Measurements from ENCODE around the gene FAM237A. TPM values are rescaled to one million over a fixed set of nuclear protein-coding genes. Genes with fewer than 3 reads are reported as not detected.

The FAM237A gene
- total RNA-seq, 1 donor, result not detected

DNA sequence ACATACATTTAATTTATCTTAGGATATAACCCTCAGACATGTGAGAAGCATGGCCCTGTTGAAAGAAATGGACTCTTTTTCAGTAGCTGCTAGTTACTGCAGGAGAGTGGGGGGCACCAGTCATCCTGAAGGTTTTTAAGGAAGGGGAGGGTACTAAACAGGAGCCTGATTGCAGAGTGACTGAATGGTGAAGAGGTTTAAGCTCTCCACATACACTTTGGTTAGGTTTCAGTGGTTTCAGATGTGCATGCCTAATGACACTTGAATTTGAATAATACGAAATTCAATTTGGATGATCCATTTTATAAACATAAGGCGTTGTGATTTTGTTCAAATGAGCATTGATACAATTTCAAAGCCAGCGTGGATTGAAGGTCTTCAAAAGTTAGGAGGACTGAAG lies 10.9 kb upstream of the FAM237A start:
- H3K4me1 ChIP-seq (ENCODE audit: insufficient read depth, low read length), result no peaks in the 10 kb centered on the region
- H3K79me2 ChIP-seq (ENCODE audit: insufficient read depth, low read length), result no peaks in the 10 kb centered on the region
- H3K36me3 ChIP-seq (ENCODE audit: insufficient read depth, low read length), result no peaks in the 10 kb centered on the region
- H3K27ac ChIP-seq (ENCODE audit: low read depth, low read length), result no peak overlapping the region
- H3K4me3 ChIP-seq (ENCODE audit: insufficient read depth, low read length), result no peak overlapping the region
- H3K27me3 ChIP-seq (ENCODE audit: insufficient read depth, low read length), result no peaks in the 10 kb centered on the region
- no peak overlapping the region for H2AFZ ChIP-seq (ENCODE audit: low read length)
- TF ChIP-seq, protein P1, sequence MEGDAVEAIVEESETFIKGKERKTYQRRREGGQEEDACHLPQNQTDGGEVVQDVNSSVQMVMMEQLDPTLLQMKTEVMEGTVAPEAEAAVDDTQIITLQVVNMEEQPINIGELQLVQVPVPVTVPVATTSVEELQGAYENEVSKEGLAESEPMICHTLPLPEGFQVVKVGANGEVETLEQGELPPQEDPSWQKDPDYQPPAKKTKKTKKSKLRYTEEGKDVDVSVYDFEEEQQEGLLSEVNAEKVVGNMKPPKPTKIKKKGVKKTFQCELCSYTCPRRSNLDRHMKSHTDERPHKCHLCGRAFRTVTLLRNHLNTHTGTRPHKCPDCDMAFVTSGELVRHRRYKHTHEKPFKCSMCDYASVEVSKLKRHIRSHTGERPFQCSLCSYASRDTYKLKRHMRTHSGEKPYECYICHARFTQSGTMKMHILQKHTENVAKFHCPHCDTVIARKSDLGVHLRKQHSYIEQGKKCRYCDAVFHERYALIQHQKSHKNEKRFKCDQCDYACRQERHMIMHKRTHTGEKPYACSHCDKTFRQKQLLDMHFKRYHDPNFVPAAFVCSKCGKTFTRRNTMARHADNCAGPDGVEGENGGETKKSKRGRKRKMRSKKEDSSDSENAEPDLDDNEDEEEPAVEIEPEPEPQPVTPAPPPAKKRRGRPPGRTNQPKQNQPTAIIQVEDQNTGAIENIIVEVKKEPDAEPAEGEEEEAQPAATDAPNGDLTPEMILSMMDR (IDR thresholded peaks at IDR 0.05; ENCODE audit: extremely low read depth, low read depth, low read length), result no peak
- no peak for DNase-seq (ENCODE audit: insufficient read length, low spot score, missing footprints)
- no peak overlapping the region for H3K4me2 ChIP-seq (ENCODE audit: insufficient read depth, low read length)
- no peaks in the 10 kb centered on the region for H3K9me3 ChIP-seq (ENCODE audit: low read depth, low read length)
- H4K20me1 ChIP-seq (ENCODE audit: insufficient read depth, low read length), result no peaks in the 10 kb centered on the region

DNA sequence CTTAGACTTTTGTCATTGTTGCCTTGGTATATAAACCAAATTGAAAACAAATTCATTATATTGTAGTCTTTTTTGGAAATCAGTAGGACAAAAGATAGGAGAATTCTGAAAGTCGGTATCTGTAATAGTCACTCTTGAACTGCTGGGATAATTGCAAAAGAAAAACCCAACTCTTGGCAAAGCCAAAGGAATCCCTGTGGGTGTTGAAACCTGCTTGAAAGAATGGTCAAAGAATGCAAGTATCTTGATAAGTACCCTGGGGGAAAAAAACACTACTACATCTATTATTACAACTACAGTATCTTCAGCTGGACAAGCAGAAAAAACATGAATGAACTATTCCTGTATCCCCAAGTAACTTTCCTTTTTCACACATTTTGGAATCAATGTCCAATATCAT lies 7.3 kb upstream of the FAM237A start:
- H3K36me3 ChIP-seq (ENCODE audit: insufficient read depth, low read length), result no peaks in the 10 kb centered on the region
- H3K4me2 ChIP-seq (ENCODE audit: insufficient read depth, low read length), result no peak overlapping the region
- H3K79me2 ChIP-seq (ENCODE audit: insufficient read depth, low read length), result no peaks in the 10 kb centered on the region
- H3K4me1 ChIP-seq (ENCODE audit: insufficient read depth, low read length), result no peaks in the 10 kb centered on the region
- H4K20me1 ChIP-seq (ENCODE audit: insufficient read depth, low read length), result no peaks in the 10 kb centered on the region
- no peak overlapping the region for H2AFZ ChIP-seq (ENCODE audit: low read length)
- no peaks in the 10 kb centered on the region for H3K9me3 ChIP-seq (ENCODE audit: low read depth, low read length)
- H3K27ac ChIP-seq (ENCODE audit: low read depth, low read length), result no peak overlapping the region
- H3K27me3 ChIP-seq (ENCODE audit: insufficient read depth, low read length), result no peaks in the 10 kb centered on the region
- H3K4me3 ChIP-seq (ENCODE audit: insufficient read depth, low read length), result no peak overlapping the region
- TF ChIP-seq, protein P1 (IDR thresholded peaks at IDR 0.05; ENCODE audit: extremely low read depth, low read depth, low read length), result no peak
- DNase-seq (ENCODE audit: insufficient read length, low spot score, missing footprints), result no peak

- no peaks in the 10 kb centered on the region for H3K4me1 ChIP-seq (ENCODE audit: insufficient read depth, low read length)
- no peaks in the 10 kb centered on the region for H3K9me3 ChIP-seq (ENCODE audit: low read depth, low read length)
- H3K36me3 ChIP-seq (ENCODE audit: insufficient read depth, low read length), result no peaks in the 10 kb centered on the region
- H3K79me2 ChIP-seq (ENCODE audit: insufficient read depth, low read length), result no peaks in the 10 kb centered on the region
- H3K4me2 ChIP-seq (ENCODE audit: insufficient read depth, low read length), result no peak overlapping the region
- TF ChIP-seq, protein P1 (IDR thresholded peaks at IDR 0.05; ENCODE audit: extremely low read depth, low read depth, low read length), result no peak
- H3K27ac ChIP-seq (ENCODE audit: low read depth, low read length), result no peak overlapping the region
- no peak overlapping the region for H3K4me3 ChIP-seq (ENCODE audit: insufficient read depth, low read length)
- H4K20me1 ChIP-seq (ENCODE audit: insufficient read depth, low read length), result no peaks in the 10 kb centered on the region
- H2AFZ ChIP-seq (ENCODE audit: low read length), result no peak overlapping the region
- DNase-seq (ENCODE audit: insufficient read length, low spot score, missing footprints), result no peak
- peaks cover 12% of the 10 kb centered on the region for H3K27me3 ChIP-seq (ENCODE audit: insufficient read depth, low read length)
Observed at GRCh38 chr2:206639636-206640035, 2.7 kb upstream of the FAM237A start.

- Histone ChIP-seq H3K4me2 (ENCODE audit: insufficient read depth, low read length) (no peak overlapping the region), H3K27ac (ENCODE audit: low read depth, low read length) (no peak overlapping the region), H3K4me3 (ENCODE audit: insufficient read depth, low read length) (no peak overlapping the region), H2AFZ (ENCODE audit: low read length) (no peak overlapping the region), H3K36me3 (ENCODE audit: insufficient read depth, low read length) (no peaks in the 10 kb centered on the region), H3K79me2 (ENCODE audit: insufficient read depth, low read length) (no peaks in the 10 kb centered on the region), H3K9me3 (ENCODE audit: low read depth, low read length) (no peaks in the 10 kb centered on the region), H4K20me1 (ENCODE audit: insufficient read depth, low read length) (no peaks in the 10 kb centered on the region), H3K4me1 (ENCODE audit: insufficient read depth, low read length) (no peaks in the 10 kb centered on the region), H3K27me3 (ENCODE audit: insufficient read depth, low read length) (peaks cover 12% of the 10 kb centered on the region)
- TF ChIP-seq, protein P1 (IDR thresholded peaks at IDR 0.05; ENCODE audit: extremely low read depth, low read depth, low read length), result no peak
- DNase-seq (ENCODE audit: insufficient read length, low spot score, missing footprints), result peak; percentile 41
Observed at GRCh38 chr2:206641226-206641625, 1.1 kb upstream of the FAM237A start.

Measured in osteoblast (primary cell).